ENCODE measurements around the gene COL19A1. TPM values are rescaled to one million over a fixed set of nuclear protein-coding genes. Genes with fewer than 3 reads are reported as not detected.
A peak's percentile ranks its signal among the peaks of the same experiment; 100 is the strongest.

Gene COL19A1
- total and polyA plus RNA-seq, 4 donors, result 1.4 to 6.7 (median 2.9) TPM

DNA sequence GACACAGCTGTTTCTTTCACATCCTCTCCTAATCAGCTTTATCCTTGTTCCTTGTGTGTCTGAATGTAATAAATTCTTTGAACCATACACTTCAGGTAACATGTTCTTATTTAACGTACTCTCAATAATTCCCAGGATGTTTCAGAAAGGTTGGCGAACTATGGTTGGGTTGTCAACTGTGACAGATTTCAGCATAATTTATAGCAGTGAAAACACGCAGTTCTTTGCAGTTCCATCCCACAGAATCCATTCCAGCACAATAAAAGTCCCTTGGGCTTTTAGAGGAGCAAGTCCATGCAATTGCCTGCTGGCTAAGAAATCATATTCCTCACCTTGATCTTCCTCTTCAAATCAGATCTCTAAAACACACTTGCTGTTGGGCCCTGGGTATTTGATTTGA lies 317.2 kb downstream of the COL19A1 start:
- H3K27me3 ChIP-seq (ENCODE audit: control insufficient read depth, insufficient read depth, low read length), result no peaks in the 10 kb centered on the region
- 50% methylated on average over 1 of the region's 3 CpGs for WGBS (ENCODE audit: insufficient coverage)
- H3K4me3 ChIP-seq (ENCODE audit: low read depth, low read length), result no peak overlapping the region

DNA sequence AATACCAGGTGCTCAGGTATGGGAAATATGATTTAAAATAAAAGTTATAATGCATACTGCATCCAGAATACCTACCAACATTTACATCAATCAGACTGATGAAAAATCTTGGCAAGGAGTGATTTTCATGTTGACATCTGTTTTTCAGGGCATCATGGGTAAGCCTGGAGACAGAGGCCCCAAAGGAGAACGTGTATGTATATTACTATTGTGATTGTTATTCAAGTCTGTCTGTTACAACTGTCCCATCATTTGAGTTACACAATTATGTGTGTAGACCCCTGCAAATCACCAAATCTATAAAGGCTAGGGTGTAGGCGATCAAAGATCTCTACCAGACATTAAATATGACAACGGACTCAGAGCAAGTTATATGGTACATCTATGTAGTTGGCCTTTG lies 318.4 kb downstream of the COL19A1 start:
- no peaks in the 10 kb centered on the region for H3K27me3 ChIP-seq (ENCODE audit: control insufficient read depth, insufficient read depth, low read length)
- H3K36me3 ChIP-seq (ENCODE audit: control insufficient read depth, insufficient read depth, low read length), result no peaks in the 10 kb centered on the region
- no peaks in the 10 kb centered on the region for H3K4me1 ChIP-seq (ENCODE audit: control insufficient read depth, insufficient read depth, low read length)
- no peaks in the 10 kb centered on the region for H3K9me3 ChIP-seq (ENCODE audit: control insufficient read depth, insufficient read depth, low read length)
- no peak overlapping the region for H3K27ac ChIP-seq (ENCODE audit: low read depth, low read length)
- no CpG with 5 or more reads among the region's 3 CpGs for WGBS (ENCODE audit: insufficient coverage)
- no peak overlapping the region for H3K4me3 ChIP-seq (ENCODE audit: low read depth, low read length)
- DNase-seq (ENCODE audit: low read depth in 4 of 6, low spot score in 6 of 6), result no peak

More for the DNA sequence above, 317.2 kb downstream of the COL19A1 start:
- Histone ChIP-seq H3K4me1 (ENCODE audit: control insufficient read depth, insufficient read depth, low read length) (no peaks in the 10 kb centered on the region), H3K36me3 (ENCODE audit: control insufficient read depth, insufficient read depth, low read length) (no peaks in the 10 kb centered on the region), H3K9me3 (ENCODE audit: control insufficient read depth, insufficient read depth, low read length) (no peaks in the 10 kb centered on the region), H3K27ac (ENCODE audit: low read depth, low read length) (no peak overlapping the region)
- peak in 1 of 6 donors; percentile 39 for DNase-seq (ENCODE audit: low read depth in 4 of 6, low spot score in 6 of 6)

DNA sequence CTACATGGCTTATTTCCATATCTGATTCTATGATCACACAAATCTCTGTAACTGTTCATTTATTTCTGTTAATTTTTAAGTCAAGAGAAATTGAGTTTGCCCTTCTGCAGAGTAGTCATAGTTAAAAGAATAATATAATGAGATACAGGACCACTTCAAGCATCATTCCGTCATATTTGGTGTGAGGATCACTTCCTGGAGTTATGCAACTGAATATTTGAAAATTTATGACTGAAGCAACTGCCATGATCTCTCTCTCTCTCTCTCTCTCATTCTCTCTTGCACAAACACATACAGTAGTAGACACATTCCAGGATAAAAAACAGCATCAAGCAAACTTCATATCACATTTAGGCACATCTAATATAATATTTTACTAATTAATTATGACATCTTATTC lies 320.1 kb downstream of the COL19A1 start:
- WGBS (ENCODE audit: insufficient coverage), result no CpG with 5 or more reads among the region's 1 CpG
- H3K9me3 ChIP-seq (ENCODE audit: control insufficient read depth, insufficient read depth, low read length), result no peaks in the 10 kb centered on the region
- H3K27ac ChIP-seq (ENCODE audit: low read depth, low read length), result no peak overlapping the region

GRCh38 chr6:70188202-70188601 lies 321.8 kb downstream of the COL19A1 start:
- 76% methylated on average over 5 of the region's 6 CpGs for WGBS (ENCODE audit: insufficient coverage)

More for the DNA sequence above, 320.1 kb downstream of the COL19A1 start:
- no peaks in the 10 kb centered on the region for H3K36me3 ChIP-seq (ENCODE audit: control insufficient read depth, insufficient read depth, low read length)
- no peaks in the 10 kb centered on the region for H3K4me1 ChIP-seq (ENCODE audit: control insufficient read depth, insufficient read depth, low read length)
- H3K4me3 ChIP-seq (ENCODE audit: low read depth, low read length), result no peak overlapping the region
- H3K27me3 ChIP-seq (ENCODE audit: control insufficient read depth, insufficient read depth, low read length), result no peaks in the 10 kb centered on the region
- DNase-seq (ENCODE audit: low read depth in 4 of 6, low spot score in 6 of 6), result no peak

DNA sequence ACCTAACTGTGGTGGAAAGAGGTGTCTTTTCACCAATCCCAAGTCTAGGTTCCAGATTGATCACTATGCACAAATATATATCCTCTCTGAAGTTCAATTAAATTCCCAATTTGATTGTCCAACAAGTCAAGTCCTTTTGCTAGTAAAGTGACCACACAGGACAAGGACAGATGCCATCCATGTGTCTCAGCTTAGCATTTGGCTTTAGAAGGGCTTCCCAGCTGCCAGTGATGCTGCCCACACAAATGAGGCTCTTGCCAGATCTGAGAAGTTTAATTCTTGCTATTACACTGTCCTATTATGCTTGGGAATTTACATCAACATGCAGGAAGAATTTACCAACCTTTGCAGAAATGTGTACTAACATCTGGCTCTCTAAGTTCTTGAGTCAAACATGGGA lies 328.1 kb downstream of the COL19A1 start:
- no peak for DNase-seq (ENCODE audit: low read depth in 4 of 6, low spot score in 6 of 6)
- H3K36me3 ChIP-seq (ENCODE audit: control insufficient read depth, insufficient read depth, low read length), result no peaks in the 10 kb centered on the region
- H3K9me3 ChIP-seq (ENCODE audit: control insufficient read depth, insufficient read depth, low read length), result no peaks in the 10 kb centered on the region

More at GRCh38 chr6:70188202-70188601, 321.8 kb downstream of the COL19A1 start:
- no peak for DNase-seq (ENCODE audit: low read depth in 4 of 6, low spot score in 6 of 6)
- no peaks in the 10 kb centered on the region for H3K4me1 ChIP-seq (ENCODE audit: control insufficient read depth, insufficient read depth, low read length)
- H3K36me3 ChIP-seq (ENCODE audit: control insufficient read depth, insufficient read depth, low read length), result no peaks in the 10 kb centered on the region
- H3K4me3 ChIP-seq (ENCODE audit: low read depth, low read length), result no peak overlapping the region
- H3K27ac ChIP-seq (ENCODE audit: low read depth, low read length), result no peak overlapping the region
- H3K27me3 ChIP-seq (ENCODE audit: control insufficient read depth, insufficient read depth, low read length), result no peaks in the 10 kb centered on the region
- no peaks in the 10 kb centered on the region for H3K9me3 ChIP-seq (ENCODE audit: control insufficient read depth, insufficient read depth, low read length)

GRCh38 chr6:70196531-70196930 lies 330.2 kb downstream of the COL19A1 start:
- no peaks in the 10 kb centered on the region for H3K27me3 ChIP-seq (ENCODE audit: control insufficient read depth, insufficient read depth, low read length)
- no peaks in the 10 kb centered on the region for H3K4me1 ChIP-seq (ENCODE audit: control insufficient read depth, insufficient read depth, low read length)
- H3K9me3 ChIP-seq (ENCODE audit: control insufficient read depth, insufficient read depth, low read length), result no peaks in the 10 kb centered on the region
- no peak overlapping the region for H3K27ac ChIP-seq (ENCODE audit: low read depth, low read length)
- peak in 2 of 6 donors; percentile 48 to 57 for DNase-seq (ENCODE audit: low read depth in 4 of 6, low spot score in 6 of 6)
- no CpG with 5 or more reads among the region's 2 CpGs for WGBS (ENCODE audit: insufficient coverage)
- H3K36me3 ChIP-seq (ENCODE audit: control insufficient read depth, insufficient read depth, low read length), result no peaks in the 10 kb centered on the region
- H3K4me3 ChIP-seq (ENCODE audit: low read depth, low read length), result no peak overlapping the region

More for the DNA sequence above, 328.1 kb downstream of the COL19A1 start:
- Histone ChIP-seq H3K27me3 (ENCODE audit: control insufficient read depth, insufficient read depth, low read length) (no peaks in the 10 kb centered on the region), H3K4me1 (ENCODE audit: control insufficient read depth, insufficient read depth, low read length) (no peaks in the 10 kb centered on the region), H3K4me3 (ENCODE audit: low read depth, low read length) (no peak overlapping the region), H3K27ac (ENCODE audit: low read depth, low read length) (no peak overlapping the region)

GRCh38 chr6:70198785-70199184 lies 332.4 kb downstream of the COL19A1 start:
- no peaks in the 10 kb centered on the region for H3K9me3 ChIP-seq (ENCODE audit: control insufficient read depth, insufficient read depth, low read length)
- no peak overlapping the region for H3K4me3 ChIP-seq (ENCODE audit: low read depth, low read length)
- no peak for DNase-seq (ENCODE audit: low read depth in 4 of 6, low spot score in 6 of 6)
- H3K36me3 ChIP-seq (ENCODE audit: control insufficient read depth, insufficient read depth, low read length), result no peaks in the 10 kb centered on the region
- H3K4me1 ChIP-seq (ENCODE audit: control insufficient read depth, insufficient read depth, low read length), result no peaks in the 10 kb centered on the region
- no CpG with 5 or more reads among the region's 2 CpGs for WGBS (ENCODE audit: insufficient coverage)
- H3K27ac ChIP-seq (ENCODE audit: low read depth, low read length), result no peak overlapping the region
- no peaks in the 10 kb centered on the region for H3K27me3 ChIP-seq (ENCODE audit: control insufficient read depth, insufficient read depth, low read length)

DNA sequence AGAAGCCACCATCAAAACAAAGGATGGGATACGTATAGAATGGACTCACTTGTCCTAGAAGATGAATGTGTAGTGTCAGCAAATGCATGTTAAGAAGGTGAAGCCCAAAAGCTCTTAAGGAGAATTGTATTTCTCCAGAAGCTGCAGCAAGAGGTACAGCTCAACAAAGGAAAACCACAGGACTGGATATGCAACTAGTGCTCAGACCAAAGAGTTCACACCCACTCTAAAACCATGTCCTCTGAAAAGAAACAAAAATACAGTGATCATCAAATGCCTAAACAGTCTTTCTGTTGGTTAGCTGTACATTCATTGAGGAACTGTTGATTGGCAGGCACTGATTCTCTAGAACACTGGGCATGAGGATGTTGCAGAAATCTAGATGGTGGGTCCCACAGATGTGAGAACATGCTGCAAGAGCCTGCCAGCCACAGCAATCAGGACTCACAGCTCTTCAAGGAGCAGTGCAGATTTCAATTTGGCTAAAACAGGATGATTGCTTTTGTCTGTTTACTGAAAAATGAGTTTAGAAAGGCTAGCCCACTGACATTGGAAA lies 342.0 kb downstream of the COL19A1 start:
- Histone ChIP-seq H3K4me1 (ENCODE audit: control insufficient read depth, insufficient read depth, low read length) (no peaks in the 10 kb centered on the region), H3K4me3 (ENCODE audit: low read depth, low read length) (no peak overlapping the region), H3K36me3 (ENCODE audit: control insufficient read depth, insufficient read depth, low read length) (no peaks in the 10 kb centered on the region), H3K27me3 (ENCODE audit: control insufficient read depth, insufficient read depth, low read length) (no peaks in the 10 kb centered on the region), H3K9me3 (ENCODE audit: control insufficient read depth, insufficient read depth, low read length) (no peaks in the 10 kb centered on the region), H3K27ac (ENCODE audit: low read depth, low read length) (no peak overlapping the region)
- DNase-seq (ENCODE audit: low read depth in 4 of 6, low spot score in 6 of 6), result no peak
- no CpG with 5 or more reads among the region's 1 CpG for WGBS (ENCODE audit: insufficient coverage)

- Histone ChIP-seq H3K27me3 (ENCODE audit: control insufficient read depth, insufficient read depth, low read length) (no peaks in the 10 kb centered on the region), H3K4me1 (ENCODE audit: control insufficient read depth, insufficient read depth, low read length) (no peaks in the 10 kb centered on the region), H3K9me3 (ENCODE audit: control insufficient read depth, insufficient read depth, low read length) (no peaks in the 10 kb centered on the region), H3K27ac (ENCODE audit: low read depth, low read length) (no peak overlapping the region), H3K36me3 (ENCODE audit: control insufficient read depth, insufficient read depth, low read length) (no peaks in the 10 kb centered on the region), H3K4me3 (ENCODE audit: low read depth, low read length) (no peak overlapping the region)
- no CpG with 5 or more reads among the region's 2 CpGs for WGBS (ENCODE audit: insufficient coverage)
- DNase-seq (ENCODE audit: low read depth in 4 of 6, low spot score in 6 of 6), result peak in 2 of 6 donors; percentile 14 to 63
Observed at GRCh38 chr6:70210462-70210861, 344.1 kb downstream of the COL19A1 start.

DNA sequence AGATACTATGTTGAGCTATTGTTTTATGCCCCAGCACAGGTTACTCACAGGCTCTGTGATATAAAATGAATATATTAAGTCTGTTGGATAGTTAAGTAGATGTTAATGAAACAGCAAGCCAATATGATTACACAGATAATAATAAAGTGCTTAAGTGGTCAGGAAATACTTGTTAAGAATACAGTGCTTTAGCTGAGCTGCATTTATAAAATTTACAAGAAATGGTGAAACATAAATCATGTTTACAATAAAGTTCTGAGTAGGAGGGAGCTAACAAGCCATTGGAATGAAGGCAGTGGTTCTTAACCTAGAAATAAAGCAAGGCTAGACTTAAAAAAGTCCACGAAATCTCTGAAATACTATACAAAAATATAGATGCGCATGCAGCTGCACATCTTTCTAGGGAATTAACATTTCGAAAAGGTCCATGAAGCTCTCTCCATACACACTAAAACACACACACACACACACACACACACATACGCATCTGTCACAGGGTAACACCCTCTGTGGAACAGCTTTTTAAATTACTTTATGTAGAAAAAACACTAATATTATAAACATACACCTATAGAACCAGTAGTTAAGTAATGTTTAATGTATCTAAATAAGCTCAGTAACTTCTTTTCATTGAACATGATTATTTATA lies 349.2 kb downstream of the COL19A1 start:
- Histone ChIP-seq H3K4me1 (ENCODE audit: control insufficient read depth, insufficient read depth, low read length) (no peaks in the 10 kb centered on the region), H3K27me3 (ENCODE audit: control insufficient read depth, insufficient read depth, low read length) (no peaks in the 10 kb centered on the region), H3K9me3 (ENCODE audit: control insufficient read depth, insufficient read depth, low read length) (no peaks in the 10 kb centered on the region), H3K4me3 (ENCODE audit: low read depth, low read length) (no peak overlapping the region), H3K36me3 (ENCODE audit: control insufficient read depth, insufficient read depth, low read length) (peaks cover 2% of the 10 kb centered on the region), H3K27ac (ENCODE audit: low read depth, low read length) (no peak overlapping the region)
- DNase-seq (ENCODE audit: low read depth in 4 of 6, low spot score in 6 of 6), result no peak
- WGBS (ENCODE audit: insufficient coverage), result 83% methylated on average over 2 of the region's 4 CpGs
